C4-2B (cell line): ENCODE data around the gene ELOVL6.
"Not testable (repeated sequence)": the region's sequence is repeated elsewhere in the genome, so short reads cannot be mapped to it uniquely, and the experiment has no call there.

ENCODE experiments used
- H3K27ac ChIP-seq: fragments of 450-650 bp; 2 replicates; pipeline ENCODE4 v1.5.1; 2017
- CTCF ChIP-seq: fragments of 450-650 bp; conservative IDR thresholded peaks from 2 replicates; pipeline ENCODE4 v1.5.1; 2017; ENCODE audit warnings: mild to moderate bottlenecking
- ZFX ChIP-seq: fragments of 450-650 bp; IDR thresholded peaks from 2 replicates; pipeline ENCODE4 v1.6.1; 2017

ELOVL6 gene

GRCh38 chr4:110224812-110225211, 26.4 kb upstream of the ELOVL6 start:
- TF ChIP-seq ZFX (no peak), CTCF (no peak)
- no peak overlapping the region for H3K27ac ChIP-seq

- no peak for TF ChIP-seq CTCF
- TF ChIP-seq ZFX: no peak
- H3K27ac ChIP-seq: no peak overlapping the region
These were observed 25.7 kb upstream of the ELOVL6 start for GRCh38 chr4:110224142-110224541.

- not testable (repeated sequence) for H3K27ac ChIP-seq
These were observed 20.5 kb upstream of the ELOVL6 start for GRCh38 chr4:110218935-110219334.

GRCh38 chr4:110217181-110217580, 18.8 kb upstream of the ELOVL6 start:
- not testable (repeated sequence) for H3K27ac ChIP-seq

- TF ChIP-seq CTCF (no peak), ZFX (no peak)
- H3K27ac ChIP-seq: no peak overlapping the region
These were observed 17.7 kb upstream of the ELOVL6 start for GRCh38 chr4:110216129-110216528.

GRCh38 chr4:110211770-110212061, 13.3 kb upstream of the ELOVL6 start:
- TF ChIP-seq ZFX (no peak), CTCF (no peak)
- H3K27ac ChIP-seq: no peak overlapping the region

GRCh38 chr4:110211007-110211769, 12.8 kb upstream of the ELOVL6 start:
- TF ChIP-seq ZFX (no peak), CTCF (peak; percentile 84)
- no peak overlapping the region for H3K27ac ChIP-seq

GRCh38 chr4:110208419-110208818, 10.0 kb upstream of the ELOVL6 start:
- TF ChIP-seq ZFX (no peak), CTCF (no peak)
- no peak overlapping the region for H3K27ac ChIP-seq
